GM23248 (cell line): ENCODE data around the gene CACNA1D. TPM values are rescaled to one million over a fixed set of nuclear protein-coding genes. Genes with fewer than 3 reads are reported as not detected.

Source experiments
- DNase-seq: peaks from one replicate; pipeline ENCODE4 v3.0.0-alpha.2; 2015
- H2AFZ ChIP-seq: fragments of 200-600 bp; sonication (generic); 2 replicates; pipeline ENCODE4 v1.6.1; 2016; ENCODE audit warnings: antibody characterized with exemption
- H3F3A ChIP-seq: fragments of 200-600 bp; sonication (generic); 2 replicates; pipeline ENCODE4 v1.6.1; 2016; ENCODE audit warnings: mild to moderate bottlenecking, antibody characterized with exemption, mixed run types; ENCODE audit not compliant: insufficient read depth
- H3K27ac ChIP-seq: fragments of 200-600 bp; sonication (generic); 2 replicates; pipeline ENCODE4 v1.5.1; 2016; ENCODE audit warnings: mild to moderate bottlenecking
- H3K27me3 ChIP-seq: fragments of 200-600 bp; sonication (generic); replicated peaks from 2 replicates; pipeline ENCODE4 v1.6.1; 2016; ENCODE audit warnings: mild to moderate bottlenecking; ENCODE audit not compliant: insufficient read depth
- H3K36me3 ChIP-seq: fragments of 200-600 bp; sonication (generic); 2 replicates; pipeline ENCODE4 v1.6.1; 2016; ENCODE audit warnings: low read depth, mild to moderate bottlenecking
- H3K4me1 ChIP-seq: fragments of 200-600 bp; sonication (generic); 2 replicates; pipeline ENCODE4 v1.6.1; 2016; ENCODE audit warnings: mild to moderate bottlenecking; ENCODE audit not compliant: insufficient read depth
- H3K4me2 ChIP-seq: fragments of 200-600 bp; sonication (generic); one replicate; pipeline ENCODE4 v1.6.1; 2016; ENCODE audit warnings: mild to moderate bottlenecking; ENCODE audit not compliant: unreplicated experiment
- H3K4me3 ChIP-seq: fragments of 200-600 bp; sonication (generic); 2 replicates; pipeline ENCODE4 v1.5.1; 2016; ENCODE audit warnings: mild to moderate bottlenecking
- H3K79me2 ChIP-seq: fragments of 200-600 bp; sonication (generic); 2 replicates; pipeline ENCODE4 v1.6.1; 2016; ENCODE audit warnings: mild to moderate bottlenecking; ENCODE audit not compliant: insufficient read depth
- H3K9ac ChIP-seq: fragments of 200-600 bp; sonication (generic); 2 replicates; pipeline ENCODE4 v1.6.1; 2016; ENCODE audit warnings: mild to moderate bottlenecking
- H3K9me2 ChIP-seq: fragments of 200-600 bp; sonication (generic); 2 replicates; pipeline ENCODE4 v1.6.1; 2016; ENCODE audit warnings: mixed run types, mild to moderate bottlenecking, moderate library complexity; ENCODE audit not compliant: insufficient read depth
- H3K9me3 ChIP-seq: fragments of 200-600 bp; sonication (generic); one replicate; pipeline ENCODE4 v1.6.1; 2017; ENCODE audit warnings: low read depth
- H4K20me1 ChIP-seq: fragments of 200-600 bp; sonication (generic); 2 replicates; pipeline ENCODE4 v1.6.0; 2016; ENCODE audit not compliant: insufficient read depth
- EZH2 ChIP-seq: fragments of 200-600 bp; sonication (generic); IDR thresholded peaks from 2 replicates; pipeline ENCODE4 v1.6.1; 2018; ENCODE audit warnings: antibody characterized with exemption, mild to moderate bottlenecking; ENCODE audit not compliant: insufficient read depth, poor library complexity, severe bottlenecking
- EZH2phosphoT487 ChIP-seq: fragments of 200-600 bp; sonication (generic); IDR thresholded peaks from 2 replicates; pipeline ENCODE4 v1.6.1; 2018; ENCODE audit warnings: antibody characterized with exemption, moderate library complexity, mild to moderate bottlenecking, low read depth; ENCODE audit not compliant: insufficient read depth
- WGBS, 2 experiments: methylation state at CpG; one replicate each; pipeline ENCODE4 v1.1.6; 2015 to 2017; ENCODE audit warnings: low lambda C conversion rate in 2 of 2, low coverage in 1 of 2; ENCODE audit errors: missing lambda C conversion rate in 2 of 2; 5-methylcytosine and 5-hydroxymethylcytosine counted together
- in situ Hi-C: fragments of 300-500 bp; cut with MboI; formaldehyde crosslinking; loops from 2 replicates; pipeline ENCODE4 v1.15.0; 2020
- polyA plus RNA-seq: library from polyadenylated mRNA; unstranded; fragments of >200 nt; fragmentation: Nextera tagmentation; extraction: Ambion mirVana; gene quantifications from 2 replicates; pipeline ENCODE4 v1.2.1, GENCODE V29; 2016
- total RNA-seq: library from RNA; depleted of rRNA; stranded (reverse); fragments of >200 nt; shearing (Covaris generic); gene quantifications from 2 replicates; pipeline ENCODE4 v1.2.3, GENCODE V29; 2014

The CACNA1D gene
- total and polyA plus RNA-seq, 2 experiments from 2014 or later, result not detected

GRCh38 chr3:53523346-53523745 is 28.9 kb downstream of the CACNA1D start:
- in situ Hi-C loops, result no loop called here
- H3K4me1 ChIP-seq, result no peaks in the 10 kb centered on the region
- H3K9me2 ChIP-seq, result no peaks in the 10 kb centered on the region
- no peaks in the 10 kb centered on the region for H3K79me2 ChIP-seq
- no peak overlapping the region for H3K27ac ChIP-seq
- WGBS, 2 experiments, result 31 to 35% methylated on average over 3 of the region's 3 CpGs
- H3K9ac ChIP-seq, result no peak overlapping the region
- no peaks in the 10 kb centered on the region for H3K36me3 ChIP-seq
- H3K4me2 ChIP-seq, result no peak overlapping the region
- no peaks in the 10 kb centered on the region for H4K20me1 ChIP-seq
- no peak for DNase-seq
- no peaks in the 10 kb centered on the region for H3K9me3 ChIP-seq
- no peak overlapping the region for H3K4me3 ChIP-seq
- no peaks in the 10 kb centered on the region; the same call in 1 of the 2 replicates for H3K27me3 ChIP-seq
- H3F3A ChIP-seq, result no peaks in the 10 kb centered on the region
- H2AFZ ChIP-seq, result no peak overlapping the region
- no peak for TF ChIP-seq EZH2
- TF ChIP-seq EZH2phosphoT487, result no peak

GRCh38 chr3:53524566-53524965 is 30.2 kb downstream of the CACNA1D start:
- no peak for DNase-seq
- TF ChIP-seq EZH2phosphoT487 (no peak), EZH2 (no peak)
- Histone ChIP-seq H3K36me3 (no peaks in the 10 kb centered on the region), H3K4me2 (no peak overlapping the region), H2AFZ (no peak overlapping the region), H3K79me2 (no peaks in the 10 kb centered on the region), H3K9me3 (no peaks in the 10 kb centered on the region), H3K9ac (no peak overlapping the region), H3F3A (no peaks in the 10 kb centered on the region), H3K27me3 (no peaks in the 10 kb centered on the region), H3K4me3 (no peak overlapping the region), H3K9me2 (no peaks in the 10 kb centered on the region), H3K4me1 (no peaks in the 10 kb centered on the region), H4K20me1 (no peaks in the 10 kb centered on the region), H3K27ac (no peak overlapping the region)
- in situ Hi-C loops, result no loop called here
- 29 to 36% methylated on average over 1 of the region's 1 CpG for WGBS, 2 experiments

- TF ChIP-seq EZH2phosphoT487 (no peak), EZH2 (no peak)
- H2AFZ ChIP-seq, result no peak overlapping the region
- DNase-seq, result no peak
- H3K79me2 ChIP-seq, result no peaks in the 10 kb centered on the region
- no peak overlapping the region for H3K9ac ChIP-seq
- H3K4me2 ChIP-seq, result no peak overlapping the region
- in situ Hi-C loops, result no loop called here
- WGBS, 2 experiments, result 50 to 58% methylated on average over 14 of the region's 14 CpGs
- H3K4me3 ChIP-seq, result no peak overlapping the region
- no peaks in the 10 kb centered on the region for H3K36me3 ChIP-seq
- H3K9me3 ChIP-seq, result no peaks in the 10 kb centered on the region
- H3K9me2 ChIP-seq, result no peaks in the 10 kb centered on the region
- H3K27me3 ChIP-seq, result no peaks in the 10 kb centered on the region
- no peaks in the 10 kb centered on the region for H4K20me1 ChIP-seq
- no peaks in the 10 kb centered on the region for H3F3A ChIP-seq
- H3K27ac ChIP-seq, result no peak overlapping the region
- no peaks in the 10 kb centered on the region for H3K4me1 ChIP-seq
Observed at GRCh38 chr3:53525765-53526703, 31.6 kb downstream of the CACNA1D start.

- DNase-seq, result no peak
- no peak overlapping the region for H3K9ac ChIP-seq
- H3K36me3 ChIP-seq, result no peaks in the 10 kb centered on the region
- WGBS, 2 experiments, result 21 to 36% methylated on average over 4 of the region's 4 CpGs
- no peak overlapping the region for H3K4me3 ChIP-seq
- H4K20me1 ChIP-seq, result no peaks in the 10 kb centered on the region
- no peak overlapping the region for H3K4me2 ChIP-seq
- no peaks in the 10 kb centered on the region for H3F3A ChIP-seq
- H3K79me2 ChIP-seq, result no peaks in the 10 kb centered on the region
- no peaks in the 10 kb centered on the region for H3K9me3 ChIP-seq
- no peaks in the 10 kb centered on the region for H3K27me3 ChIP-seq
- TF ChIP-seq EZH2phosphoT487 (no peak), EZH2 (no peak)
- in situ Hi-C loops, result no loop called here
- H2AFZ ChIP-seq, result no peak overlapping the region
- no peak overlapping the region for H3K27ac ChIP-seq
- no peaks in the 10 kb centered on the region for H3K9me2 ChIP-seq
- no peaks in the 10 kb centered on the region for H3K4me1 ChIP-seq
Observed at GRCh38 chr3:53526704-53527055, 32.3 kb downstream of the CACNA1D start.
